Stimulated activated CD4-positive, alpha-beta T cell treated with anti-CD3 and anti-CD28 coated beads, Interleukin-4, amount 100 ng/mL, for 24 hours (primary cell): ENCODE measurements around the gene MPHOSPH6.
"Not testable (repeated sequence)": the region's sequence is repeated elsewhere in the genome, so short reads cannot be mapped to it uniquely, and the experiment has no call there.

ENCODE experiments used
- DNase-seq: peaks from one replicate; pipeline ENCODE4 v3.0.0-alpha.2; 2020

MPHOSPH6 gene

DNA sequence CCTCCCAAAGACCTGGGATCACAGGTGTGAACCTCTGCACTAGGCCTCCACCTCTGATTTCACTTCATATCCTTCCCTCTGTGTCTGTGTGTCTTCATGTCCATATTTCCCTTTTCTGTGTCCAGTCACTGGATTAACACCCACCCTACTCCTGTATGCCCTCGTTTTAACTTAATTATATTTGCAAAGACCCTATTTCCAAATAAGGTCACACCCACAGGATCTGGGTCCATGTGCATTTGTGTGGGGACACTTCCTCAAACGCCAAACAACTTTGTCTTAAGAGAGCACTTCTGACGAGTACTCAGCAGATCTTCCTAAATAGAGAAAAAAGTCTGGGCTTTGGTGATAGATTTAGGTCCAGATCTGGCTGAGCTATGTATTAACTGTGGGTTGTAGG lies 56.3 kb downstream of the MPHOSPH6 start:
- no peak for DNase-seq

DNA sequence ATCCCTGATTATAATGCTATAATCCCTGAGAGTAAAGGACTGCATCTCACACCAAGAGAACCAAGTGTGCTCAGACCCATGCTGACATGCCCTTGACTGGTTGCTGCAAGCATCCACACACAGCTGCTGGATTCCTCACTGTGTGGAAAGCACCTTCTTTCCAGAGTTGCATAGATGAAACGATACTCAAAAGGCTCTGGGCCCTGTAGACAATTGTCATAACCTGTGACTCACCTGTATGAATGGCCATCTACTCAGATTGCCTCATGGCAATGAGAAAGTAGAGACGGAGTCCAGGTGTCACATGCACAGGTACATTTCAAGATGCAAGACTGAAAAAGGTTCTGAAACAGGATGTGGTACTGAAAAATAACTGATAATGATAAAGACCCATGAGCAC lies 58.1 kb downstream of the MPHOSPH6 start:
- DNase-seq = no peak

DNA sequence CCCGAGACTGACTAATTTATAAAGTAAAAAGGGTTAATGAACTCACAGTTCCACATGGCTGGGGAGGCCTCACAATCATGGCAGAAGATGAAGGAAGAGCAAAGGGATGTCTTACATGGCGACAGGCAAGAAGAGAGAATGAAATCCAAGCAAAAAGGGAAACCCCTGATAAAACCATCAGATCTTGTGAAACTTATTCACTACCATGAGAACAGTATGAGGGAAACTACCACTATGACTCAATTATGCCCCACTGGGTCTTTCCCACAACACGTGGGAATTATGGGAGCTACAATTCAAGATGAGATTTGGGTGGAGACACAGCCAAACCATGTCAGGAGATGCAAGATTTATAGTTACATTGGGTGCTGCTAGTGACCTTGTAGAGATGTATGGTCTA lies 60.8 kb downstream of the MPHOSPH6 start:
- not testable (repeated sequence) for DNase-seq

DNA sequence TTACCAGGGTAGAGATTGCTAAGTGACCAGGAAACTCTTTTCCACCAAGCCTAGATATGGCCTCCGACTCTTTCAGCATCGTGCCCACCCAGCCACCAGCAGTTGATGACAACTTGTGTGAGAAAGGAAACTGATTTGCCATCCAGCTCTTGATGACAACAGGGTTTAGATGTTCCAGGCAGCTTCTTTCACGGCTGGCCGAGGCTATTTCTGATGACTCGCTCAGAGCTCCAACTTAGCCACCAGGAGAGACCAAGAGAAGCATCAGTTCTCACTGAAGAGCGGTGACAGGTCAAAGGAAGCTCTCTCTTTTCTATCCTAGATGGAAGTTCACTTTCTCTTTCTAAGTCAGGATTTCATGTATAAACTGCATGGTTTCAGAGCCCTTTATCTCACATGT lies 61.2 kb downstream of the MPHOSPH6 start:
- DNase-seq = no peak

DNA sequence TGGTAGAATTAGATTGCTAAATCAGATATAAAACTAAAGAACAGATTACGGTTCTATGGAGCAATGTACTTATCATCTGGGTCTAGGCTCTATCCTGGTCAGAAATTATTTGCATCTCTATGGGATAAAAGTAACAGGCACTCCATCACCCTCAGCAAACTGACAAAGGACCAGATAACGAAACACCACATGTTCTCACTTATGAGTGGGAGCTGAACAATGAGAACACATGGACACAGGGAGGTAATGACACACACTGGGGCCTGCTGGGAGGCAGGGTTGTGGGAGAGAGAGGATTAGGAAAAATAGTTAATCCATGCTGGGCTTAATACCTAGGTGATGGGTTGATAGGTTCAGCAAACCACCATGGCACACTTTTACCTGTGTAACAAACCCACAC lies 61.9 kb downstream of the MPHOSPH6 start:
- DNase-seq = no peak

DNA sequence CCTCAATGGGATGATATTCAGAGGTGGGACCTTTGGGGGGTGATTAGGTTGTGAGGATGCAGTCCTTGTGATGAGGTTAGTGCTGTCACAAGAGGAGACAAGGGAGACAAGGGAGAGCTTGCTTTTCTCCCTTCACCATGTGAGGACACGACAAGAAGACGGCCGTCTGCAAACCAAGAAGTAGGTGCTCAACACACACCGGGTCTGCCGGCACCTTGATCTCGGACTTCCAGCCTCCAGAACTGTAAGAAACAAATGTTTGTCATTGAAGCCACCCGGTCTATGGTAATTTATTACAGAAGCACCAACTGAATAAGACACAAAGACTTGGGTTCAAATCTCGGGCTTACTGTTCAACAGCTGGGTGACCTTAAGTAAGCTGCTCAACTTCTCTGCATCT lies 64.9 kb downstream of the MPHOSPH6 start:
- no peak for DNase-seq
